Activated T-cell treated with anti-CD3 and anti-CD28 coated beads, Interleukin-2, amount 50 U/mL, for 1 hour (primary cell): ENCODE measurements around the gene MAP4.

Source experiments
- DNase-seq: peaks from one replicate; pipeline ENCODE4 v3.0.0-alpha.2; 2020

MAP4 gene

DNA sequence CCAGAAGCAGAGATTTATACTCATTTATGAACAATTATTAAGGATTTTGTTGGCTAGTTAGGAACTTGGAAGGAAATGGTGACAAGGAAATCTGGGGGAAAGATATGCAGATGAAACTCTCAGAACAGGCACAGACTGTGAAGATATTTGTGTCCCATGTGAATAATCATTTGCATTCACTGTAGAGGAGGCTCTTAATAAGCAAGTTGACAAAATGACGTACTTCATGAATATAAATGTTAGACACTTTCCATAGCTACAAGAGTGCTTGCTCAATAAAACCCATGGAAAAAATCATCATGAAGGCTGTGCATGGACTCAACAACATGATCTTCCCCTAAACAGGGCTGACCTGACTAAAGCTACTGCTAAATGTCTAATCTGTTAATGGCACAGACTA is 59.7 kb downstream of the MAP4 start:
- no peak for DNase-seq

DNA sequence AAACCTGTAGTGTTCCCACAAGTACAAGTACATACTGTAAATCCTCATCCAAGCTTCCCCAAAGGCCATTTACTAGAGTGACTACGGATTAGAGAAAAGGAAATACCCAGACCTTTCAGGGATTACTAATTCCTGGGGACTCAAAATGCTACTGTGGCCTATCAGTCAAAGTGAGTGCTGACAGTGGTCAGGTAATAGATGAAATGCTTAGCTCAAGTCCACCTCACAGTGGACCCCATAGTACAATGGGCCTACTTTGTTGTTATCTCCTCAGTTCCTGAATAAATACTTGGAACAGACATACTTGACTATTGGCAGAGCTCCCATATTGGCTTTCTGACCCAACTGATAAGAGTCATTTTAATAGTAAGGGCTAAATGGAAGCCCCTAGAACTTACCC is 61.6 kb downstream of the MAP4 start:
- DNase-seq: no peak

DNA sequence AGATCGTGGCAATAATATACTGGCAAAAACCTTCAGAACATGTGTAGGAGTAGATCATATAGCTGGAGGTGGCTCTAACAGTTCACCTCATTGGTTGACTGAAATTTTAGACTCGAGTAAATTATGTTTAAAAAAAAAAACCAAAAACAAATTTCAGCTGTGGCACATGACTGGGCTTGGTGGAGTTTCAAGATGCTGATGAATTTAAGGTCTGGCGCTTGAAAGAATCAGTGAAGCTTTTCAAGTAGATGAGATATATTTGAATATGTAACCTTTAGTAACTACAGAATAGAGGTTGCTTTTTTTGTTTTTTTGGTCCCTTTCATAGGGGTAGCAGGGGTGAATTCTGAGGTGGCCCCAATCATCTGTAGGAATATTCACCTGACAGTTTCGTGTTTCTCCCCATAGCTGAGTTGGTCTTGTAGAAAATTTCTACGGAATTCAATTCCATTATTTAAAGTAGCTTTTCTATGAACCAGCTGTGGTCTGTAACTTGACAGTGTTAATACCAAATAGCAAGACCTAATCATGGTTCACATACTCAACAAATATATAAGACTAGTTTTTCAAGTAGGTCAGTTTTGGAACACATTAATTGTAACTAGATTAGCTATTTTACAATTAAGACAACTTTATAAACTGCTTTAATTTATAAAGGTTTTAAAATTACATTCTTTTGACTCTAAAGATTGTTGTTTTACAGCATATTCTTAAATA is 65.6 kb downstream of the MAP4 start:
- DNase-seq: no peak

DNA sequence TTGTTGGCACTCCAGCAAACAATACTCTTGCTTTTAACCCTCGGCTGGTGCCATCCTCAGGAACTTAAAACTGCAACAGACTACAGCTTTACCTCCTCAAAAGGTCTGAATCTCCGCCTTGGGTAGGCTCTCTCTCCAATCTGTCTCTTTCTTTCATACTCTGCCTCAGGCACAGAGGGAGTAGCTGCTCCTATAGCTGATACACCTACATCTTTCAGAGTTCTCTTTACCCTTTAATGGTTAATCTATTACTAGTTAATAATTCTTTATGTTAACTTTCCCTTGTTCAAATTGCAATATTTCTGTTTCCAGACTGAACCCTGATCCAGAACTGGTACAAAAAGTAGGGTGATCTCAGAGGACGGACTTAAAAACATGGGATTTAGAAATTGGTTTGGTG is 66.2 kb downstream of the MAP4 start:
- no peak for DNase-seq

DNA sequence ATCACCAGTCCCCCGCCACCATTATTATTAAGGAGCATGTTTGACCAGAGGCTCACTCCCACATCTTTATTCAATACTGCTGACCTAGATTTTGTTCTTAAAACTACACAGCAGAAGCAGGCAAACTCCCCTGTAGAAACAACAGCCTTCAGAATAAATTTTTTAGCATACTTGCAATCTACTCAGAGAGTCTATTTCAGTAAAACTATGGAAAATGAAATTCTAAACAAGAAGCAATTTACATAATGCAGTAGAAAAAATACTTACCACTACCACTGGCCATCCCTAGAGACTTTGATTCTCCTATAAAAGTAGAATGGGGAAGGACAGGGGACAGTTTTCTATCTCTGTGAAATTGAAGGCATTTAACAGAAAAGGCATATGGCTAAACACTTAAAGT is 76.0 kb downstream of the MAP4 start:
- no peak for DNase-seq

DNA sequence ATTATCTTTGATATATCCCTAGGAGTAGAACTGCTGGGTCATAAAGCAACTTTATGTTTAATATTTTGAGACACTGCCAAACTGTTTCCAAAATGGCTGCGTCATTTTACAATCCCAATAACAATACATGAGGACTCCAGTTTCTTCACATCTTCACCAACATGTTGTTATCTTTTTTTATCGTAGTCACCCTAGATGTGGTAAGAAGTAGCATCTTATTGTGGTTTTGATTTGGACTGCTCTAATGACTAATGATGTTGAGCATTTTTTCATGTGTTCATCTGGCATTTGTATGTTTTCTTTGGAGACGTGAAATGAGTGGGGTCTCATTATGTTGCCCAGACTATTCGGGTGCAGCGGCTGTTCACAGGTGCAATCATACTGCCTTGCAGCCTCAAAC is 83.8 kb downstream of the MAP4 start:
- no peak for DNase-seq

DNA sequence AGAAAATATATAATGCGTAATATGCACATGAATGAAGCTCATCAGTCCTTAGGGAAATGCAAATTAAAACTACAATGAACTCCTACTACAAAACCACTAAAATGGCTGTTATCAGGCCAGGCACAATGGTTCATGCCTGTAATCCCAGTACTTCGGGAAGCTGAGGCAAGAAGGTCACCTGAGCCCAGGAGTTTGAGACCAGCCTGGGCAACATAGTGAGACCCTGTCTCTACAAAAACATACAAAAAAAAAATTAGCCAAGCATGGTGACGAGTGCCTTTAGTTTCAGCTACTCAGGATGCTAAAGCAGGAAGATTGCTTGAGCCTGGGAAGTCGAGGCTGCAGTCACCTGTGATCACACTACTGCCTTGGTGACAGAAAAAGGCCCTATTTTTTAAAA is 85.2 kb downstream of the MAP4 start:
- no peak for DNase-seq

DNA sequence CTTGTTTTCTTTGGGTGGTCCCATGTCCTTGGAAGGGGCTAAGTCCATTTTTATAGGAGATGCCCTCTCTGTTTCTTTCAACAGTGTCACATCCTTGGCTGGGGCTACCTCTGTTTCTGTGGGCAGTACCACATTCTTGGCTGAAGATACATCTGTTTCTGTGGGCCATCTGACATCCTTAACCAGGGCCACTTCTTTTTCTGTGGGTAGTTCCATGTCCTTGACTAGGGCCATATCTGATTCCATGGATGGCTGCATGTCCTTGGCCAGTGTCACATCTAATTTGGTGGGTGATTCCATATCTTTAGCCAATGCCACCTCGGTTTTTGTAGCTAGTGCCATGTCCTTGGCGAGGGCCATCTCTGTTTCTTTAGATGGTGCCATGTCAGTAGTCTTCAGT is 99.5 kb downstream of the MAP4 start:
- DNase-seq: no peak

DNA sequence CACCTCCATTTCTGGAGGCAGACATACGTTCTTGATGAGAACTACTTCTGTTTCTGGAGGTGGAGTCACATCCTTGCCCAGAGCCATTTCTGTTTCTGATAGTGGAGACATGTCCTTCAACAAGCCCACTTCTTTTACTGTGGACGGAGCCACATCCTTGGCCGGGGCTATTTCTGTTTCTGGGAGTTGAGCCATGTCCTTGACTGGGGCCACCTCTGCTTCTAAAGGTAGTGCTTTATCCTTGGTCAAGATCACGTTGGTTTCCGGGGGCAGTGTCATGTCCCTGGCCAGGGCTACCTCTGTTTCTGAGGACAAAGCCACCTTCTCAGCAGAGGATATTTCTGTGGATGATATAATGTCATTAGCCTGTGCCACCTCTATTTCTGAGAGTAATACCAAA is 100.0 kb downstream of the MAP4 start:
- DNase-seq: no peak

DNA sequence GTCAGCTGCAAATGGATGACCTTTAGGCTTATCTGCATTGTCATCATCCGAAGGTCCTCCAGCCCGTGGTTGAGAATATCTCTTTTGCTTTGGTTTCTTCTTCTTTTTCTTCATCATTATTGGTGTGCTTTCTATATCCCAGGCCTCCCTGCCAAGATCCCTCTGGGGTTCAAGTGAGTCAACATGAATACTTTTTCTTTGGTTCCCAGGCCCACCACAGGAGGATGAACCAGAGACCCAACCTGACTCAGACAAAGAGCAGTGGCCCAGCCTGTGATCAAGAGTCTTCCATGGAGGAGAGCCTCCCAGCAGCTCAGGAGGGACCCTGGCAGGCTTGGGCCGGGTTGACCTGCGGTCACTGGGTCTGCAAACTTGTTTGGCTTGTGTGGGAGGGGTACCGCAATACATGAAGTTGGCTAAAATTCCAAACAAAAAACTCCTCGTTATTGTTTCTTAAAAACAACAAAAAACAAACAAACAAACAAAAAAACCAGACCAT is 104.2 kb downstream of the MAP4 start:
- no peak for DNase-seq

DNA sequence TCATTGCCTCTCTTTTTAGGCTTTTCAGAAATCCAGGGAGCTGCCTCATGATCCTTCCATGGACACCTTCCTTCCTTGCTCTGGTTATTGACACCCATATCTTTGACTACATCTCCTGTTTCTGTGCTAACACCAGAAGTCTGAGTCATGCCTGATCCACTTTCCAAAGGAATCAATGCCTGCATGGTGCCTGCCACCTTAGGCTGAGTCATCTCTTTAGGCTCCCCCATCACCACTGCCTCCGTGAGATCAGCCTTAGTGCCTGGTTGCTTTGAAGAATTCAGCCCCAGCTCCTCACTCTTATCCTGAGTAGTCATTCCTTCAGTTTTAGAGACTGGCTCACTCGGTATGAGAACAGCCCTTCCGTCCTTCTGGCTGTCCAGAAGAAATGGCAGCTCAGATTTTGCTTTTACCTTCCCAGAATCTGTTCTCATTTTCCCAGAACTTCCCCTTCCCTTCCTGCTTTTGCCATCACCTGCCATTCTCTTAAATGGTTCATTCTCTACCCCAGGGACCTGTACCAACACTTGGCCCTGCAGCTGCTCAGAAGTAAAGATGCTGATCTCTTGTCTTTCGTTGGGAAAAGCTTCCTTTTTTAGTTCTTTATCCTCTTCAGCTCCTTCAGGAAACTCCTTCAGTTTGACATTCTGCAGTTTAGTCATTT is 105.3 kb downstream of the MAP4 start:
- DNase-seq: no peak

DNA sequence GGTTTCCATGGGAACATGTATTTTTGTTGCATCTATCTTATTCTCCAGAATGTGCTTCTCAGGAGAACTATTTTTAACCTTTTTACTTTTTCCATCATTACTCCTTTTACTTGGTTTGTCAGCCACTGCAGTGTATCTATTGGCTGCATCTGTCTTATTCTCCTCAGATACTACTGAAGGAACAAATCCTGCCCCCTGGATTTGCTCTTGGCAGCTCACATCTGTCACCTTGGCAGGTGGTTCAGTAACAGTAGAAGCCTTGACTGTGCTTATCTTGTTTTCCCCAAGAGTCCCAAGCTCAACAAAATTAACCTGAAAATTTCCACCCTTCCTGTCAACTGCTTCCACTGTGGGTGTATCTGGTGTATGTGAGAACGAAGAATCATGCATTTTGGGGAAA is 106.0 kb downstream of the MAP4 start:
- no peak for DNase-seq

DNA sequence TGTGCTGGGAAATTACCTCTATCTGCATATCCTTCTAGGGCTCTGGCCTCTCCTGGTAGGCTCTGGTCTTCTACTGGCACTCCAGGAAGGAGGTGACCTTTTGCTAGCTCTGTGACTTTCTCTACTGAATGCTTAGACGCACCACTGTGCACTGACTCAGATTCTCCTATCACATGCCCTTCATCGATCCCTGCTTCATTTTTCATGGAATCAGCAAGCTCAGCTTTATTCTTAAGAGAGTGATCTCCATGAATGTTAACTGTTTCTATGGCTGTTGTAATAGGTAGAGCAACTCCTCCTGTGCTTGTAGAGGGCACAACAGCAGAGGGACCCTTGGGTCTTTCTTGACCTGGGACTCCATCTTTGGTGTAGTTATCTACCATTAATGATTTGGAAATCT is 106.6 kb downstream of the MAP4 start:
- DNase-seq: no peak

DNA sequence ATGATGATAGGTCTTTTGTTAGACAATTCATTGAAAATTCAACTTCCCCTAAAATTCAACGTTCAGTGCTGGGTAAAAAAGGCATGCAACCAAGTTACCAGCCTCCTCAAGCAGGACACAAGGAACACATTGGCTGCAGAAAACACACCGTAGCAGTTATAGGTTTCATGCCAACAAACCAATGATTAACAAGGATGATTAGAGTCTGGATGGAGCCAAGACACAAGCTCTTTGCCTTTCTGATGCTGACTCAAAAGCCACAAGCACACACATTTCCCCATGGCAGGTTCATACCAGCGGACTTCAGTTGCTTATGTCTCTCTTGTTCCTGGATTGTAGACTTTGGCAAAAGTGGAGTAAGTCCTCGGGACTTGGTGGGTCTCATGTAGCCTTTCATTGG is 107.5 kb downstream of the MAP4 start:
- no peak for DNase-seq

DNA sequence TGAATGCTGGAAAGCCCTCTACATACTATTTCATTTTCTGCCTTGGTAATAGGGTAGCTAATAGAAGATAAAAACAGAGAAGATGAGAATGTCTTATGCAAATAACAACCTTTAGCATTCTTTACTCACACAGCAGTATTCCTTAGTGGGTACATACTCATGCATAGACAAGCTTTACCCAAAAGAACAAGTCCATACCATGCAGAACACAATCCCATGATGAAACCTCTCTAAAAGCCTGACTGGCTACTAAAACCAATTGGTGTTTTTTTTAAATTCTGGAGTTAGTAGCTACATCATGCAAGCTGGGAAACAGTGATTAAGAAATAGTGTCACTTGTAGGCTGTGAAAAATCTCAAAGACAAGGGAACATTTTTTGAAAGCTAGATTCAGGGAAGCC is 108.4 kb downstream of the MAP4 start:
- no peak for DNase-seq

DNA sequence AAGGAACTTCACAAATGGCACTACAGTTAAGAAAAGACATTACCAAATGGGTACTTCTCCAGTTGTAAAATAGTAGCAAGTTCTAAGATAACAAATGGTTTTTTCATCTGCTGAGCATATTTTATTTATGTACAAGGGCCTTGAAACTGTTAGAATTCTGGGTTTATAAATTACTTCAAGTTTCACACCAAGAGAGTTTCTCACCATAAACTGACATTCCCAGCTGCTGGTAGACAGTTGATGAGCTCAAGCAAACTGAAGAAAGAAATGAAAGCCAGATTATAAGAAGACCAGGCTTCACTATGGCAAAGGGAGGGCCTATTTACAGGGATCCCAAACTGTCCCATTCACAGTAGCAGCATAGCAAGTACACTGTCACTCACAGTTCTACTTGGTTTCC is 113.5 kb downstream of the MAP4 start:
- no peak for DNase-seq

DNA sequence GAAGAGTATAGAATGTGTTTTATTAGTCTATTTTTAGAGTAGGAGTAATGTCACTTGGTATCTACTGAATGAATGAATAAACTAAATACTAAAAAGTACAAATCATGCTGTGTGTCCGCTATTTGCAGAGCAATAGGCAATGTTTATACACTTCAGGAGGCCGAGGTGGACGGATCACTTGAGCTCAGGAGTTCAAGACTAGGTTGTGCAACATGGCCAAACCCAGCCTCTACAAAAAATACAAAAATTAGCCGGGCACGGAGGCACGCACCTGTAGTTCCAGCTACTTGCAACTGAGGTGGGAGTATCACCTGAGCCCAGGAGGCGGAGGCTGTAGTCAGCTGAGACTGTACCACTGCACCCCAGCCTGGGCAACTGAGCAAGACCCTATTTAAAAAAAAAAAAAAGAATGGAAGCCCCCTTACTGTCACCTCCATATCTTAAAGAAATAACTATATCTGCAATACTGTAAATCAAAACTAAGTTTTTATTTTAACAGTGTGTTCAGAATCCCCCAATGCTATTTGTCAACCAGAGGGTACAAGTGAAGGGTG is 114.9 kb downstream of the MAP4 start:
- DNase-seq: no peak

DNA sequence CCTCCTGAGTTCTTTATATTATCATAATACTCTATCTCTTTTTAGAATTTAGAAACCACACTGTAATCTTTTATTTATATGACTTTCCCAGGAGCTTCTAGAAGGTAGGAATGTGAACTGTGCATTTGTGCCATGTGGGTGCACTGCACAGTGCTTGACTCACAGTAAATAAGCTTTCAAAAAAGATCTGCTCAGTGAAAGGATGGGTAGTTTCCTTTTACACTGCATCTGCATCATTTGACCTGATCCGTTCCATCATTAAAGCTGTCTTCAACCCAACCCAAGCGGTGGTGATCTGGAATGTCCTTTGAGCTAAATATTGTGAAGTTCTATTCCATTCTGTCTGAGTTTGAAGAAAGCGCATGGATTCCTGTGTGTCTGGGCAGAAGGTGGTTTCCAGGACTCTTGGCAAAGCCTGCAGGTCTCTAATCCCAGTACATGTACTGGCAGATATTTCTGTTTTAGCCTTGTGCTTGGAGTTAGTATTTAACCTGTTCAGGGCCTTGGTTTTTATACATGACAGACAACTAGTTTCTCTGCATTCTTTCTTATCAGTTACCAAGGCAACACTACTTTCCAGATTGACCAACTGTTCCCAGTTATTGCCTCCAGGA is 116.6 kb downstream of the MAP4 start:
- DNase-seq: no peak

DNA sequence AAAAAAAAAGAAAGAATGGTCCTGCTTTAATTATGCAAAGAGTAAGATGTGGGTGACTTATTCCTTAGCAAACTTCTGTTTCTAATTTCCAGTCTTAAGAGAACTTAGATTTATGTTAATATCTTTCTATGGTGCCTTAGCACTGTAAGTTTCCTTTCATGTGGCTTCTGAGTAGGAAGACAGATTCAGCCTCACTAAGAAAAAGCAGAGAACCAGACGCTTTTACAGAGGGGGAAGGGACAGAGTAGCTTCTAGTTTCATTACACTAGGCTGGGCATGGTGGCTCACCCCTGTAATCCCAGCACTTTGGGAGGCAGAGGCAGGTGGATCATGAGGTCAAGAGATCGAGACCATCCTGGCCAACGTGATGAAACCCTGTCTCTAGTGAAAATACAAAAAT is 118.3 kb downstream of the MAP4 start:
- DNase-seq: no peak

DNA sequence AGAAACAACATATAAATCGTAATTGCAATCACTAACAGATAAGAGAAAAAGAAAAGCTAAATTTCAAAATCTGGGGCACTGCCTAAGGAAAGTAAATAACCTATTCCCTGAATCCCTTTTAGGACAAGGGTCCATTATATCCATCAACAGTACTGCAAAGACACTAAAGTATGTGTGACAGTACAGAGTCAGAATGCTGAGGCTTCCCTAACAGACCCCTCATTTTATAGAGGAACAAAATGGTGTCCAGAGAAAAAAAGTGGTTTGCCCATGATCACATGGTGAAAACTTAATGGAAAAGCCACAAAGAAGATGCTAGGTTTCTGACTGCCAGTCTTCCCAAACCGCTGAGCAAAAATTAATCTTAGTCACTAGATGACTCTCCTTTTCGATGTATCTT is 119.5 kb downstream of the MAP4 start:
- DNase-seq: no peak

DNA sequence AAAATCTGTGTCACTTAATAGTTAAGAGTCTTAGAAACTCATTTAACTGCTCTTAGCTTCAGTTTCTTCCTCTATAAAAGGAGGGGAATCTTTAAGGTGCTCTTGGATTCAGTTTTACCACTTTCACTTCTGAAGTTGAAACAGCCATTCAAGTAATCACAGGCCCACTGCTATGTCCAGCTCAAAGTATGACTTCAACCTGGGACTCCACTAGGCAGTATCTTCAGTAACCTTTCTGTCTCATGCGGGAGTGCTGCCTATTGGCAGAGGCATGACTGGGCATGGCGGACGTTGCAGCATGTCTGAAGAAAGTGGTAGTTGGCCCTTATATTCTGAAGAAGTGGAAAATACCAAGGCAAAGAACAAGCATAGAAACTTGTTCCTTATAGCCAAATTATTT is 121.0 kb downstream of the MAP4 start:
- no peak for DNase-seq

DNA sequence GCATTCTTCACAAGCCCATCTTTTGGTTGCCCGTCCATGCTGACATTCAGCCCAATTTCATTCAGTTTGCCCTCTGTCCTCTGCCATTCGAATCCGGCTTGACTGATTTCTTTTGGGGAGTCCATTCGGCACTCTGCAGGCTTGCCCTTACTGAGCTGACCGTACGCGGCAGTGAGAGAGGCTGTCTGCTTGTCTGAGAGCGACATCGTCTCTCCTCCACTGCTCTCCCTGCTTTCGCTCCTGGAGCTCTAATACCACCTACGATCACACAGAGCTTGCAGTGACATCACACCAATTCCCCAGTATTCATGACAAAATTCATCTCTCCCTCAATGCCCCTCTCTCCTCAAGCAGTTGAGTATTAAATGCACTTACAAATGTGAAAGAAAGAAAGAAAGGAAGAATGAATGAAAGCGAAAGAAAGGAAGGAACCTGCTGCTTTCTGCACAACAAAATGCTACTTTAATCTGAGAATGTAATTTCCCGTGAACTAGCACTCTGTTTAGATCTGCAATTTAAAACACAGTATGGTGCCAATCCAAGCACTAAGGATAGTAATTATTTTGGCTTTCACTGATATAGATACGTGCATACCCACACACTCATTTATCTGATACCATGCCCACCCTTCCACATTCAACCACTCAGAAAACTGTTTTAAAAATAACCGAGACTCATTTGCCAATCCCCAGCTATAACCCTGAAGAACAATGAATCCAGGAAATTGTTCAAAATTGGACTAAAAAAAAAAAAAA is 123.8 kb downstream of the MAP4 start:
- no peak for DNase-seq

DNA sequence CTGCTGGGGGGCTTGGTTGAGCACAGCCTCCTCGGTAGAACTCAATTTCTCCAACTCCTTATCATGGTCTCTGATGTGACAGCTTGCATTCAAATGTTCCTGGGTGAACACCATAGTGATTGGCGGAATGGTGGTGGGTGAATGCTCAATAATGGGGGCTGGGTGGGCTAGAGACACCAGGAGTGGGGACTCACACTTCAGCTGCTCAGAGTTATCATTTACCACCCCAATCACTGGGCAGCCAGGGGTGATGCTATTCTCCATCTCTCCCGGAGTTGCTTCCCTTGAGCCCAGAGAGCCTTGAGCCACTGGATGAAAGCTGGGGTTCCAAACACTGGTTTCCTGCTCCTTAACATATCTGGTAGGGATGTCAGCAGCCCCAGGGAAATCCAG is 124.6 kb downstream of the MAP4 start:
- no peak for DNase-seq
